Islet precursor cell (in vitro differentiated cells): ENCODE results near the gene LIME1.

ENCODE experiments used
- DNase-seq: peaks from one replicate; pipeline ENCODE4 v3.0.0-alpha.2; 2018

The LIME1 gene

DNA sequence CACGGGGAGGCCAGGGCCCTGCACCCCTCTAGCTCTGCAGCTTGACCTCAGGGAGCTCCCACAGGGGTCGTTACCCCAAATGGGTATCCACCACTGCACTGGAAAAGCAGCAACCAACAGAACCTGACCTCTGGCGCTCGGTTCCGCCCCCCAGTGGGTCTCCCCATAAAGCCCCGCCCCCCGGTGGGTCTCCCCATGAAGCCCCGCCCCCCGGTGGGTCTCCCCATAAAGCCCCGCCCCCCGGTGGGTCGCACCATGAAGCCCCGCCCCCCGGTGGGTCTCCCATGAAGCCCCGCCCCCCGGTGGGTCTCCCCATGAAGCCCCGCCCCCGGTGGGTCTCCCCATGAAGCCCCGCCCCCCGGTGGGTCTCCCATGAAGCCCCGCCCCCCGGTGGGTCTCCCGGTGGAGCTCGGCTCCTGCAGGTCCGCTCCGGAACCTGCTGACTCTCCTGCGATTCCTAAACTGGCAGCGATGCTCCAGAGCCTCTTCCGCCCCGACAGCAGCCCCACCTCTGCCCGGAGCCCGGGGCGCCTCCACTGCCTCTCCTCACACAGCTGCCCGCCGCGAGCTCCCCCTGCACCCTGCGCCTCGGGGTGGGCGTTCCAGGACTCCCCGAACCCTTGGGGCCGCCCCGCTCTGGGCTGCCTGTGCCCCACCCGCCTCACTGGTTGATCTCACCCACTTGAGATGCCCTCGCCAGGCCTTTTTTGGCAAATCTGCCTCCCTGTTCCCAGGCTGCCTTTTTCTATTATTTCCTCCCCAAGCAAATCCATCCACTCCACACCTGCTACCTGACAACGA is 15.2 kb downstream of the LIME1 start:
- DNase-seq, result no peak

GRCh38 chr20:63752411-63753101 is 16.1 kb downstream of the LIME1 start:
- peak; percentile 52 for DNase-seq

DNA sequence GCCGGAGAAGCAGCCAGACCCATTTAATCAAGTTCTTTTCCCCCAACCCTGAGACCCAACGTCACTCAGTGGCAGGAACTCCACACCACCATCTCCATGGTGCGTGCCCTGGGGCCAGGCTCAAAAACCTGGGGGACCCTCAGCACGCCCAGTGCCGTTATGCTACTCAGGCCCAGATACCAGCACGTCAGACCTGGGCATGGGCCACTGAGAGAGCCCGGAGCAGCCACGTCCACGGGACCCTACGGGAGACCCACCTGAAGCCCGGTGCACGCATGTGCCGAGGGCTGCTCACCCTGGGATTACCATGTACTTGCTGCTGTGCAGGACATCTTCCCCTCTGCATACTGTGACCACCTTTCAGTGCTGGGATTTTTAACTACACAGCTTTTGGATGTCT is 16.9 kb downstream of the LIME1 start:
- DNase-seq, result no peak

DNA sequence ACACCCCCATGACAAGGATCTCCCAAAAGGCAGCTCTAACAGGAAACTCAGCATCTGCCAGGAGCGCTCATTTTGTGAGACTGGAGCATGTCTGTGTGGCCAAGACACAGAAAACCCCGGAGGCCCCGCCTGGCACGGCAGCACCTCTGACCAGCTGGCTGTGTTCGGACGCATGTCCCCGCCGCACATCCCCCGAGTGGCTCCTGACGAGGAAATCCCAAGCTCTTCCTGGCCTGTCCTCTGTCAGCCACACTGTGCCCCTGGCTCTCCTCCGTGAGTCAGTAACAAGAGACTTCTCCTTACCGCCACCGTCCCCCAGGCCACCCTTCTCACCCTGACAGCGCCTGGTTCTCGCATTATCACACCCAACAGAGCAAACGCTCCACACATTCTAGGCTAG is 17.5 kb downstream of the LIME1 start:
- DNase-seq, result peak; percentile 76

GRCh38 chr20:63755933-63756647 is 19.6 kb downstream of the LIME1 start:
- no peak for DNase-seq

DNA sequence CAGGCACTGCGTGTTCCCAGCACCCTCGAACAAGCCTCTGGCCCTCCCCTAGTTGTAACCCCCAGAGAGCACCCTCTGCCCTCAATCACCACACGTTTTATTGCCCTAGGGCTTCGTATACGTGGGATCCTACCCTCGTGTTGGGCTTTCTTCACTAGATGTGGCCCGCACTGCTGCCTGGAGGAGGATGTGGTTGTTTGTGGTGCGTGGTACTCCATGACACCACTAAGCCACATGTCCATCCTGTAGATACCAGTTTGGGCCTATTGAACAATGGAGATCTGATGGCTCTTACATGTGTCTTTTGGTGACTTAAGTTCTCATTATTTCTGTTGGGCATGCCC is 20.2 kb downstream of the LIME1 start:
- no peak for DNase-seq

DNA sequence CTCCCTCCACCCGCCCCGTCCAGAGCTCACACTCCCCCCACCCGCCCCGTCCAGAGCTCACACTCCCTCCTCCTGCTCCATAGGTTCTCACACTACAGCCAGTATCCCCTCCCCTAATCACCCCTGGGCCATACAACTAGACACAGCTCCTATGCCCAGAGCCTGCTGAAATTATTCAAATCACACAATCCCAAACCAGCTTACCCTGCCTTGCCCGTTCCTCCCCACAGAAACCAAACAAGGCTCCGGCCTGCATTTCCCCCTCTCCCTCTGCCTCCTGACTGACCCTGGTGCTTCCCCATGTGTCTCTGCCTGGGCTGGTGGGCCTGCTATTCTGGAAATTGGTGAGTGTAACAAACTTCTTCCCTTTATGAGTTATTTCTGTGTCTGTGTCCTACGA is 21.7 kb downstream of the LIME1 start:
- no peak for DNase-seq

- DNase-seq, result no peak
Observed at GRCh38 chr20:63759377-63759901, 23.0 kb downstream of the LIME1 start.

GRCh38 chr20:63765082-63765873 is 28.8 kb downstream of the LIME1 start:
- no peak for DNase-seq

DNA sequence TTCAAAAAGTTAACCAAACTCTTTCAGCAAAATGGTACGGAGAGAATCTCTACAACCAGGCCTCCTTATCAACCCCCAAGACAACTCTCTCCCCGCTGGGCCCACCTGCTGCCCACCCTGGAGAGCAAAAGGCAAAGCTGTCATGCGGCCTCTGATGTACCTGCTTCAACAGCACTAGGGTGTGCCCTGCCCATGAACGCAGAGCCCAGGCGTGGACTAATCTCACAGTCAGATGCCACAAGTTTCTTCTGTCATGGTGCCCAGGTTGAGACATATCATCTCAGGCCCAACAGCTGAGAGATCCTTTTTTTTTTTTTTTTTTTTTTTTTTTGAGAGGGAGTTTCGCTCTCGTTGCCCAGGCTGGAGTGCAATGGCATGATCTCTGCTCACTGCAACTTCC is 29.4 kb downstream of the LIME1 start:
- DNase-seq, result no peak

- no peak for DNase-seq
Observed at GRCh38 chr20:63766695-63767426, 30.4 kb downstream of the LIME1 start.

DNA sequence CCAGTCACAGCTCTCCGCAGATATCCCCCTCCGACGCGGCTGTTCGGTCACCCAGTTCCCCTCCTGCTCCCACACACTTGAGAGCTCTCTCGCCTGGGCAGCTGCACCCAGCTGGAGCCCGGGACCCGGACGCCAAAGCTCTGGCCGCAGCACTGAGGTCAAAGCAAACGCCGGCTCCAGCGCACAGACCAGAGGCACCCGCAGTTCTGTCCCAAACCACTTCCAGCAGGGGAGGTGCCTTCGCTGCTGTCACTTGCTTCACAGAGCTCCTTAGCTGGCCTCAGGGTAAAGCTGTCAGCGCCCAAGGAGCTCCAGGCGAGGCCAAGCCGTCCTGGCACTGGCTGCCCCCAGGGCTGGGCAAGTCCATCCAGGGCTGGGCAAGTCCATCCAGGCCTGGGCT is 31.0 kb downstream of the LIME1 start:
- no peak for DNase-seq

- no peak for DNase-seq
Observed at GRCh38 chr20:63767886-63768285, 31.4 kb downstream of the LIME1 start.

DNA sequence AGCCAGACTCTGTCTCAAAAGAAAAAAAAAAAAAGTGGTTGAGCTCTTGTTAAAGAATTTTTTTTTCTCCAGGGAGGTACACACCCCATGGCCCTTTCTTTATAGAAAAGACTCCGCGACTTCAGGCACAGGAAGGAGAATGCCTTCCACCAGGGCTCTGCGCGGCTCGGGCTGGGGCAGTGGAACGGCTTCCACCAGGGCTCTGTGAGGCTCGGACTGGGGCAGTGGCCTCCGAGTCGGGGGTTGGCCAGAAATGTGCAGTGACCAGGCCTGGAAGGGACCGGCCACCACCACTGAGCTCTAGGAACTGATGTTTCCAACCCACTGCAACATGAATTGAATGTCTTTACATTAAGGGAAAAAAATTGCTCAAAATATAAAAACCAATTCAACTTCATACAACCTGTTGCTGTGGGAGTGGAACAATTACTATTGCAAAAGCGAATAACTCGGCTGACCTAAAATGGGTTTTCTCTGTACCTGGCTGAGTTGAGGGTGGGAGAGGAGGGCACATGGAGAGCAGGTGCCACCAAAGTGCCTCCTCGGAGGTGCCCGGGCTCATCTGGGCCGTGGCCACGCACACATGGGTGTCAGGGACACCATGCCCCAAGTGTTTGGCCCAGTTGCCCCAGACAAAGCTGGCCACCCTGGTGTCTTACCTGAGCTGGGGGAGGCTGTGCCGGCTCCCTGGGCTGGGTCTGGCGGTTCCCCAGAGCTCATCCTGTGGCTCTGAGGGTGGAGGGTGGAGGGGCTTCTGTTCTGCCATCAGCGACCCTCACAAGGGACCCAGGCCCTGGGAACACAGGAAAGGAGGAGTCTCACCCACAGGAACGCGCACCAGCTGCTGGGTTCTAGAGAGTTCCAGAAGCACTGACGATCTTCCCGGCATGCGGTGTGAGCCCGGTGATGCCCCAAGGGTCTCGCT is 32.4 kb downstream of the LIME1 start:
- DNase-seq, result no peak

- no peak for DNase-seq
Observed at GRCh38 chr20:63769891-63770474, 33.5 kb downstream of the LIME1 start.

DNA sequence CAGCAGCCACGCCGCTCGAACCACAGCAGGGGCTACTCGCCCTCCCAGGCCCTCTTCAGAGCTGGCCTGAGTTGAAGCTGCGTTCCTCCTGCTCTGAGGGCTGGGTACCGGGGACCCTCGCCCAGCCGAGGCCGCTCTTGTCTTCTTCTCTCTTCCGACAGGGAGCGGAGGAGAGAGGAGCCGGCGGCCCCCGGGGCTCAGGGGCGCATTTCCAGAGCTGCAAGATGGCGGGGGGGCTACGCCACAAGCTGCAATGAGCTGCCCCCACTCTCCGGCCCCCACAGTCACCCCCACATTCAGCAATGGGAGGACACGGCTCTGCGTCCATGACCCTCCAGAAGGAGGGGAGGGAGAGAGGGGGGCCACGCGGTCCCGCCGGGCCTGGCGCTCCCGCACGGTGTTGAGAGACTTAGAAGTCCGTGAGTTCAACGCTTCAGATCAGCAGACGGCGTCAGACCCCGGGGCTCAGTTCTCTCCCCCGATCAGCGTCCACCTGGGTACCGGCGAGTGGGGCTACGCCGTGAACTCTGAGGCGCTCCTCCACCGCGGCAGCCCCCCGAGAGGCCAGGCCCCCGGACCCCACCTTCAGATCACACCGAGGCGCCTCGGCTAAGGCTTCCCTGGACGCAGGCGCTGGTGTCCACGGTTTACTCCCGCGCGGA is 34.7 kb downstream of the LIME1 start:
- no peak for DNase-seq

DNA sequence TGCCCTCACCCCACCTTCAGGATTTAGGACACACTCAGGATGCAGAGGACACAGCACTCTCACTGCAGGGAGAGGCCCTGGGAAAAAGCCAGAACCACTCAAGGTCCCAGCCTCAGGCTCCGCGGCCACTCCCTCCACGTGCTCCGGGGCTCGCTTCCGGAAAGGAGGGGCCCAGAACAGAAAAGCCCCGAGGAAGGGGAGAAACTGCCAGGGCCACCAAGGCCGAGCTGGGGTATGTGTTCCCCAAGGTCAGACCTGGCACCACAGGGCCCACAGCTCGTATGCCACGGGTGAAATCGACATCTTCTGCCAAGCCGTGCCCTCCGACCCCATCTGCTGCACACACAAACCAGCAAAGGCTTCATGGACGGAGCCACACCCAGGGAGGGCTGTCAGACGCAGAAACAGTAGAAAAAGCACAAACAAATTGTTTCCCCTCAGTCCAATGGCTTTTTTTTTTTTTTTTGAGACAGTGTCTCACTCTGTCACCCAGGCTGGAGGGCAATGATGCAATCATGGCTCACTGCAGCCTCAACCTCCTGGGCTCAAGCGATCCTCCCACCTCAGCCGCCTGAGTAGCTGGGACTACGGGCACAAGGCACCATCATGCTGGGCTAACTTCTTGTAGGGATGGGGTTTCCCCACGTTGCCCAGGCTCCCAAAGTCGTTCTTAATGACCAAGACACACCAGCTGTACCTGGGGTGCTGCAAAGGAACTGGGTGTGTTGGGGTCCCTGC is 36.5 kb downstream of the LIME1 start:
- DNase-seq, result peak; percentile 50

- DNase-seq, result no peak
Observed at GRCh38 chr20:63773571-63774241, 37.2 kb downstream of the LIME1 start.

GRCh38 chr20:63774306-63774705 is 37.8 kb downstream of the LIME1 start:
- DNase-seq, result no peak
